Hepatocyte (in vitro differentiated cells): ENCODE measurements around the gene BPIFB6. TPM values are rescaled to one million over a fixed set of nuclear protein-coding genes. Genes with fewer than 3 reads are reported as not detected.

Experiments used
- DNase-seq: peaks from one replicate; pipeline ENCODE4 v3.0.0-alpha.2; 2016; ENCODE audit warnings: low spot score
- H2AFZ ChIP-seq: fragments of 200-600 bp; sonication (generic); 2 replicates; pipeline ENCODE4 v1.6.0; 2016; ENCODE audit warnings: antibody characterized with exemption, mild to moderate bottlenecking
- H3K27ac ChIP-seq: fragments of 200-600 bp; sonication (generic); 2 replicates; pipeline ENCODE4 v1.5.1; 2016; ENCODE audit warnings: mild to moderate bottlenecking
- H3K27me3 ChIP-seq: fragments of 200-600 bp; sonication (generic); 2 replicates; pipeline ENCODE4 v1.6.1; 2016
- H3K36me3 ChIP-seq: fragments of 200-600 bp; sonication (generic); replicated peaks from 2 replicates; pipeline ENCODE4 v1.5.1; 2016; ENCODE audit warnings: low read depth; ENCODE audit not compliant: insufficient read depth
- H3K4me1 ChIP-seq: fragments of 200-600 bp; sonication (generic); 2 replicates; pipeline ENCODE4 v1.5.1; 2016; ENCODE audit warnings: mild to moderate bottlenecking, moderate library complexity; ENCODE audit not compliant: insufficient read depth
- H3K4me2 ChIP-seq: fragments of 200-600 bp; sonication (generic); 2 replicates; pipeline ENCODE4 v1.6.0; 2016
- H3K4me3 ChIP-seq: fragments of 200-600 bp; sonication (generic); 2 replicates; pipeline ENCODE4 v1.5.1; 2016; ENCODE audit warnings: mild to moderate bottlenecking
- H3K79me2 ChIP-seq: fragments of 200-600 bp; sonication (generic); 2 replicates; pipeline ENCODE4 v1.6.0; 2017; ENCODE audit warnings: mild to moderate bottlenecking
- H3K9me2 ChIP-seq: fragments of 200-600 bp; sonication (generic); replicated peaks from 2 replicates; pipeline ENCODE4 v1.6.0; 2017; ENCODE audit warnings: mild to moderate bottlenecking; ENCODE audit not compliant: insufficient read depth
- H3K9me3 ChIP-seq: fragments of 200-600 bp; sonication (generic); 2 replicates; pipeline ENCODE4 v1.5.1; 2016; ENCODE audit warnings: low read depth, mild to moderate bottlenecking
- H4K20me1 ChIP-seq: fragments of 200-600 bp; sonication (generic); 2 replicates; pipeline ENCODE4 v1.6.0; 2016; ENCODE audit warnings: mild to moderate bottlenecking; ENCODE audit not compliant: insufficient read depth, poor library complexity, severe bottlenecking
- CTCF ChIP-seq: fragments of 200-600 bp; sonication (generic); IDR thresholded peaks from 2 replicates; pipeline ENCODE4 v1.5.1; 2016; ENCODE audit warnings: antibody characterized with exemption, mild to moderate bottlenecking; ENCODE audit not compliant: poor library complexity
- EZH2 ChIP-seq: fragments of 200-600 bp; sonication (generic); IDR thresholded peaks from 2 replicates; pipeline ENCODE4 v1.6.1; 2016; ENCODE audit warnings: antibody characterized with exemption, mild to moderate bottlenecking, borderline replicate concordance
- EZH2phosphoT487 ChIP-seq: fragments of 200-600 bp; sonication (generic); IDR thresholded peaks from one replicate; pipeline ENCODE4 v1.6.1; 2018; ENCODE audit warnings: antibody characterized with exemption, mild to moderate bottlenecking, low read depth, moderate library complexity; ENCODE audit not compliant: unreplicated experiment, severe bottlenecking
- WGBS: methylation state at CpG from one replicate; pipeline ENCODE4 v1.1.6; 2016; ENCODE audit warnings: low lambda C conversion rate; ENCODE audit errors: missing lambda C conversion rate; 5-methylcytosine and 5-hydroxymethylcytosine counted together
- polyA plus RNA-seq: library from polyadenylated mRNA; unstranded; fragments of >200 nt; fragmentation: Nextera tagmentation; extraction: Ambion mirVana; gene quantifications from 2 replicates; pipeline ENCODE4 v1.2.1, GENCODE V29; 2016
- total RNA-seq: library from RNA; depleted of rRNA; stranded (reverse); fragments of >200 nt; gene quantifications from 2 replicates; pipeline ENCODE4 v1.2.3, GENCODE V29; 2014

The BPIFB6 gene
- total and polyA plus RNA-seq, 2 experiments from 2014 or later, result not detected

GRCh38 chr20:33010674-33011449 is 20.6 kb upstream of the BPIFB6 start:
- 88% methylated on average over 8 of the region's 8 CpGs for WGBS
- Histone ChIP-seq H3K4me1 (no peaks in the 10 kb centered on the region), H3K9me2 (no peaks in the 10 kb centered on the region), H3K79me2 (no peaks in the 10 kb centered on the region), H3K27me3 (peaks cover 39% of the 10 kb centered on the region), H3K4me3 (no peak overlapping the region), H3K4me2 (no peak overlapping the region), H2AFZ (no peak overlapping the region), H3K27ac (no peak overlapping the region), H3K9me3 (no peaks in the 10 kb centered on the region), H3K36me3 (no peaks in the 10 kb centered on the region), H4K20me1 (no peaks in the 10 kb centered on the region)
- DNase-seq, result no peak
- no peak for TF ChIP-seq CTCF
- TF ChIP-seq EZH2, result no peak
- TF ChIP-seq EZH2phosphoT487, result no peak

- H3K4me1 ChIP-seq, result no peaks in the 10 kb centered on the region
- H2AFZ ChIP-seq, result no peak overlapping the region
- TF ChIP-seq EZH2 (no peak), CTCF (no peak), EZH2phosphoT487 (no peak)
- no peak overlapping the region for H3K27ac ChIP-seq
- no peak for DNase-seq
- H3K4me3 ChIP-seq, result no peak overlapping the region
- H3K79me2 ChIP-seq, result no peaks in the 10 kb centered on the region
- H3K9me2 ChIP-seq, result no peaks in the 10 kb centered on the region
- H3K27me3 ChIP-seq, result peaks cover 47% of the 10 kb centered on the region
- no peaks in the 10 kb centered on the region for H4K20me1 ChIP-seq
- H3K36me3 ChIP-seq, result no peaks in the 10 kb centered on the region
- H3K9me3 ChIP-seq, result no peaks in the 10 kb centered on the region
- WGBS, result 88% methylated on average over 15 of the region's 15 CpGs
- H3K4me2 ChIP-seq, result no peak overlapping the region
Observed at GRCh38 chr20:33012327-33013189, 18.9 kb upstream of the BPIFB6 start.

- no peak overlapping the region for H3K4me3 ChIP-seq
- no peaks in the 10 kb centered on the region for H3K9me3 ChIP-seq
- TF ChIP-seq EZH2phosphoT487 (no peak), EZH2 (no peak), CTCF (no peak)
- no peak overlapping the region for H3K4me2 ChIP-seq
- H3K27ac ChIP-seq, result no peak overlapping the region
- DNase-seq, result no peak
- H2AFZ ChIP-seq, result no peak overlapping the region
- no peaks in the 10 kb centered on the region for H3K79me2 ChIP-seq
- peaks cover 47% of the 10 kb centered on the region for H3K27me3 ChIP-seq
- no peaks in the 10 kb centered on the region for H3K9me2 ChIP-seq
- H4K20me1 ChIP-seq, result no peaks in the 10 kb centered on the region
- no peaks in the 10 kb centered on the region for H3K4me1 ChIP-seq
- no peaks in the 10 kb centered on the region for H3K36me3 ChIP-seq
- WGBS, result 79% methylated on average over 12 of the region's 12 CpGs
Observed at GRCh38 chr20:33013701-33014326, 17.6 kb upstream of the BPIFB6 start.
